K562 (cell line): Measurements from ENCODE around the gene COQ9. TPM values are rescaled to one million over a fixed set of nuclear protein-coding genes. Genes with fewer than 3 reads are reported as not detected.
A peak's percentile ranks its signal among the peaks of the same experiment; 100 is the strongest.

Experiments
- ATAC-seq: fragments of 200-7000 bp; cut with Tn5 transposase; 3 replicates; pipeline ENCODE4 v1.9.1; 2020; ENCODE audit warnings: moderate library complexity
- BruUV-seq: library from RNA; stranded (reverse); fragments of 400-500 nt; replicated peaks from 2 replicates; lab custom pipeline; 2021; lab: Mats Ljungman, UMichigan
- CTCF ChIA-PET: fragments of 300-600 bp; formaldehyde crosslinking; extraction: SDS; loops from one replicate; lab custom pipeline; 2021; ENCODE audit warnings: low intra/inter-chr PET ratio; lab: Yijun Ruan, JAX
- POLR2A ChIA-PET: fragments of 300-600, 350-650 bp; sonication (Branson Sonifier 250); formaldehyde crosslinking; extraction: SDS; loops from one replicate; lab custom pipeline; 2021; ENCODE audit warnings: antibody characterized with exemption, inconsistent platforms; lab: Yijun Ruan, JAX
- DNase-seq, 4 experiments: peaks; one replicate each; pipeline versions ENCODE4 v3.0.0 to v3.0.0-alpha.2; 2011 to 2018; ENCODE audit warnings: low spot score in 3 of 4, mixed read lengths in 3 of 4; ENCODE audit errors: extremely low read depth in 1 of 4
- FAIRE-seq: peaks from 2 replicates; lab custom pipeline; 2011; peaks lifted over from hg19 to GRCh38; lab: Jason Lieb, UNC
- H2AFZ ChIP-seq: 2 replicates; pipeline ENCODE4 v1.6.0; 2011; ENCODE audit warnings: low read depth, low read length, control low read depth, inconsistent platforms
- H3K27ac ChIP-seq: fragments of 200-600 bp; 3 replicates; pipeline ENCODE4 v1.8.0; 2011; ENCODE audit warnings: low read depth, mild to moderate bottlenecking, control low read depth, inconsistent platforms, low read length, moderate library complexity, mixed read lengths; ENCODE audit errors: extremely low read depth
- H3K27me3 ChIP-seq, 2 experiments: fragments of 300-600 bp in 1 of 2; 2 replicates in 1 of 2; 3 replicates in 1 of 2; pipeline versions ENCODE4 v1.6.0 to v1.8.0; 2011; ENCODE audit warnings: inconsistent platforms in 2 of 2, low read length in 2 of 2, mild to moderate bottlenecking in 1 of 2, mixed read lengths in 1 of 2, moderate library complexity in 1 of 2; ENCODE audit not compliant: control insufficient read depth in 2 of 2, insufficient read depth in 2 of 2
- H3K36me3 ChIP-seq: fragments of 300-600 bp; 3 replicates; pipeline ENCODE4 v1.8.0; 2011; ENCODE audit warnings: mild to moderate bottlenecking, low read length, inconsistent platforms; ENCODE audit not compliant: control insufficient read depth, insufficient read depth
- H3K4me1 ChIP-seq, 2 experiments: fragments of 200-600 bp in 1 of 2; replicated peaks in 1 of 2; 2 replicates in 1 of 2; 3 replicates in 1 of 2; pipeline versions ENCODE4 v1.5.1 to v1.8.0; 2011; ENCODE audit warnings: inconsistent platforms in 2 of 2, low read length in 2 of 2, mild to moderate bottlenecking in 1 of 2, mixed read lengths in 1 of 2, moderate library complexity in 1 of 2; ENCODE audit not compliant: control insufficient read depth in 2 of 2, insufficient read depth in 2 of 2
- H3K4me2 ChIP-seq: 2 replicates; pipeline ENCODE4 v1.6.1; 2011; ENCODE audit warnings: low read length, control low read depth, inconsistent platforms, mixed read lengths; ENCODE audit not compliant: insufficient read depth
- H3K4me3 ChIP-seq: fragments of 200-600 bp; sonication (generic), shearing (Covaris generic); 2 replicates; pipeline ENCODE4 v1.5.1; 2016; ENCODE audit warnings: control low read depth, inconsistent platforms
- H3K79me2 ChIP-seq: fragments of 200-600 bp; 3 replicates; pipeline ENCODE4 v1.8.0; 2011; ENCODE audit warnings: low read length, inconsistent platforms; ENCODE audit not compliant: control insufficient read depth, insufficient read depth
- H3K9ac ChIP-seq, 2 experiments: 2 replicates each; pipeline versions ENCODE4 v1.6.0 to v1.6.1; 2011; ENCODE audit warnings: low read depth in 2 of 2, low read length in 2 of 2, control low read depth in 1 of 2, inconsistent platforms in 1 of 2, mild to moderate bottlenecking in 1 of 2, mixed read lengths in 1 of 2; ENCODE audit not compliant: insufficient read depth in 1 of 2
- H3K9me1 ChIP-seq: one replicate; pipeline ENCODE4 v1.6.0; 2011; ENCODE audit warnings: inconsistent platforms, mild to moderate bottlenecking, low read length, moderate library complexity; ENCODE audit not compliant: control insufficient read depth, insufficient read depth
- H3K9me3 ChIP-seq: replicated peaks from 2 replicates; pipeline ENCODE4 v1.5.1; 2011; ENCODE audit warnings: low read depth, low read length, inconsistent platforms; ENCODE audit not compliant: control insufficient read depth, insufficient read depth
- H4K20me1 ChIP-seq: replicated peaks from 2 replicates; pipeline ENCODE4 v1.6.1; 2011; ENCODE audit warnings: low read length, inconsistent platforms, mixed read lengths; ENCODE audit not compliant: control insufficient read depth, insufficient read depth
- ATF2 ChIP-seq: sonication (generic); formaldehyde crosslinking; IDR thresholded peaks from 2 replicates; pipeline ENCODE4 v1.8.1; 2022; ENCODE audit warnings: missing genetic modification reagents
- NR4A1 ChIP-seq, 2 experiments: fragments of 250-450 bp in 1 of 2; fragments of 450-650 bp in 1 of 2; sonication (Bioruptor Pico) in 1 of 2; IDR thresholded peaks; 2 replicates each; pipeline versions ENCODE4 v1.4.0 to v1.6.1; 2016 to 2020; ENCODE audit warnings: mild to moderate bottlenecking in 2 of 2, missing compliant biosample characterization in 1 of 2, missing genetic modification characterization in 1 of 2, moderate library complexity in 1 of 2
- PHB ChIP-seq: fragments of 250-450 bp; sonication (Bioruptor Pico); IDR thresholded peaks from 2 replicates; pipeline ENCODE4 v1.5.0; 2021
- PURB ChIP-seq: sonication (generic); formaldehyde crosslinking; IDR thresholded peaks from 2 replicates; pipeline ENCODE4 v1.9.0; 2021; ENCODE audit warnings: low read depth, mild to moderate bottlenecking, missing genetic modification reagents
- ZBTB1 ChIP-seq: sonication (generic); formaldehyde crosslinking; IDR thresholded peaks from 2 replicates; pipeline ENCODE4 v1.8.1; 2023; ENCODE audit warnings: missing genetic modification reagents, low read depth, mild to moderate bottlenecking, borderline replicate concordance
- WGBS: fragments of 100-300 bp; shearing (Covaris generic); methylation state at CpG from one replicate; pipeline ENCODE4 v1.1.6; 2016; ENCODE audit warnings: low coverage, mixed read lengths; ENCODE audit not compliant: insufficient coverage; ENCODE audit errors: missing lambda C conversion rate; 5-methylcytosine and 5-hydroxymethylcytosine counted together
- in situ Hi-C: fragments of 300-500 bp; cut with MboI; formaldehyde crosslinking; loops from 4 replicates; pipeline ENCODE4 v1.15.0; 2018; ENCODE audit warnings: inconsistent platforms, mixed read lengths
- intact Hi-C: fragments of 100-400 bp; cut with micrococcal nuclease; formaldehyde crosslinking; loops from 2 replicates; pipeline ENCODE4 v1.14.2; 2022
- polyA plus RNA-seq, 8 experiments: library from polyadenylated mRNA; depleted of rRNA in 4 of 8; stranded (reverse) in 5 of 8; unstranded in 3 of 8; fragments of >200 nt; fragmentation: Nextera tagmentation in 2 of 8; fragmentation: Illumina TruSeq in 1 of 8; extraction: Ambion mirVana in 2 of 8; extraction: Trizol in 1 of 8; gene quantifications; 2 replicates each; pipeline versions ENCODE4 v1.2.1 to v1.2.3, GENCODE V29; 2011 to 2014; ENCODE audit warnings: inconsistent platforms in 1 of 8, missing spikeins in 1 of 8
- total RNA-seq, 7 experiments: library from RNA; depleted of rRNA in 6 of 7; stranded (reverse); fragments of >200 nt in 6 of 7; fragmentation: Illumina TruSeq in 2 of 7; extraction: Trizol in 2 of 7; gene quantifications; 2 replicates each; pipeline versions ENCODE4 v1.2.1 to v1.2.3, GENCODE V29; 2011 to 2021; ENCODE audit warnings: low replicate concordance in 1 of 7
- TF ChIP-seq, protein P1 (sequence below): fragments of 250-450 bp; sonication (Bioruptor Pico); IDR thresholded peaks from 2 replicates; pipeline ENCODE4 v1.8.0; 2021; ENCODE audit warnings: moderate library complexity, mild to moderate bottlenecking, inconsistent platforms

COQ9 gene
- total and polyA plus RNA-seq, 9 of the 15 experiments (the other 6 are each of a cell fraction or from before 2014, with no cell fraction given), result 35.0 to 139 (median 71.4) TPM

DNA sequence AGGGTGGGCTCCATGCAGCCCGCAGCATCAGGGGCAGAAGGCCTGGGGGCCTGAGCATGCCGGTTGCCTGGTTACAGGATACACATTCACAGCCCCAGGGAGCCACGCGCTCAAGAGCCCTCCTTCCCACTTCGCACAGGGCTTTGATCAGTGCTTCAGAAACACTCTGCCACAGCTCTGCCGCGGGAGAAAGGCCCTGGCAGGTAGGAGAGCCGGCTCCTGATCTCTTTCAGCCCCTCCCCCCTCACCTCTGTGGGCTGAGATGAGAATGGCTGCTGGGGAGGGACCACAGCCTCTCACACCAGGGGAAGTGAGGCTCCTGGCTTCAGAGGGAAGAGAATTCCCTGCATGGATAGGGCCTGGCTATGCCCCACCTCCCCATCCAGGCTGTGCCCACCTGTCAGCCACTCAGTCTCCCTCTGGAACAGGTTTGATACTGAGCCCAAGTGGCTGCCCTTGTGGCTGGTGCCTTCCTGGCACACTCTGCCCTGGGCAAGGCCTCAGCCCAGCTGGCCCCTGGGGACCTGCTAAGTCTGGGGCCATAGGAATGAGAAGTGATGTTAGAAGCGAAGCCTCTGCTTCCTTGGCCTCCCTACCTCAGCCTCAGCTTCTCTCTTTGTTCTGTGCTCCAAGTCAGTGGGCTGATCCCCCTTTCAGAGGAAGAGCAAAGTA lies 30.4 kb downstream of the COQ9 start:
- BruUV-seq, result no TSS peak
- peak overlapping the region in 1 of 2 experiments; percentile 65; a peak in 2 of 4 replicates for H3K9ac ChIP-seq
- FAIRE-seq (no peak), ATAC-seq (no peak)
- 64% methylated on average over 8 of the region's 9 CpGs for WGBS
- no peaks in the 10 kb centered on the region for H3K27me3 ChIP-seq
- H4K20me1 ChIP-seq, result no peaks in the 10 kb centered on the region
- no peaks in the 10 kb centered on the region for H3K9me1 ChIP-seq
- no peaks in the 10 kb centered on the region for H3K9me3 ChIP-seq
- POLR2A ChIA-PET, result interaction anchor here (1.0 kb wide), 1 partner anchor 8 kb away, joined by 3 read pairs; no protein-coding TSS in a partner anchor
- no peak overlapping the region for H3K4me3 ChIP-seq
- no peak overlapping the region for H3K4me2 ChIP-seq
- H3K36me3 ChIP-seq, result peaks cover 14% of the 10 kb centered on the region; the same call in 1 of the 3 replicates
- TF ChIP-seq PURB (no peak), PHB (CRISPR knock-in tag) (no peak)
- TF ChIP-seq, all 486 proteins: peak for 0
- H2AFZ ChIP-seq, result no peak overlapping the region
- intact Hi-C loops (no loop called here), in situ Hi-C loops (loop anchor here (5.0 kb wide), 1 partner anchor 40 kb away; no protein-coding TSS in a partner anchor)
- H3K27ac ChIP-seq, result no peak overlapping the region
- H3K4me1 ChIP-seq, result peaks cover 21 to 48% of the 10 kb centered on the region in 2 experiments
- H3K79me2 ChIP-seq, result no peaks in the 10 kb centered on the region
- CTCF ChIA-PET, result no interaction called here
- no peak for DNase-seq

GRCh38 chr16:57478396-57479204 lies 31.3 kb downstream of the COQ9 start:
- no peaks in the 10 kb centered on the region for H3K9me1 ChIP-seq
- peaks cover 21 to 51% of the 10 kb centered on the region in 2 experiments for H3K4me1 ChIP-seq
- ChIA-PET CTCF (no interaction called here), POLR2A (no interaction called here)
- no peaks in the 10 kb centered on the region for H3K79me2 ChIP-seq
- H3K27ac ChIP-seq, result no peak overlapping the region
- no peak overlapping the region for H3K4me3 ChIP-seq
- no peaks in the 10 kb centered on the region for H4K20me1 ChIP-seq
- BruUV-seq, result no TSS peak
- H3K4me2 ChIP-seq, result no peak overlapping the region
- no peak for ATAC-seq
- FAIRE-seq, result no peak
- no peaks in the 10 kb centered on the region for H3K27me3 ChIP-seq
- H2AFZ ChIP-seq, result no peak overlapping the region
- in situ Hi-C loops (loop anchor here (5.0 kb wide), 1 partner anchor 39 kb away; no protein-coding TSS in a partner anchor), intact Hi-C loops (no loop called here)
- DNase-seq, result no peak
- no peaks in the 10 kb centered on the region for H3K9me3 ChIP-seq
- 71% methylated on average over 10 of the region's 15 CpGs for WGBS
- H3K36me3 ChIP-seq, result 0 out of 3 replicates have a peak, but pooled peaks cover 7% of the 10 kb centered on the region
- H3K9ac ChIP-seq, result peak overlapping the region in 1 of 2 experiments; percentile 17; a peak in 1 of 4 replicates
- no peak for TF ChIP-seq ZBTB1 (CRISPR knock-in tag)
- TF ChIP-seq NR4A1 (CRISPR knock-in tag; IDR thresholded peaks at IDR 0.05), result no peak
- TF ChIP-seq NR4A1 (tag; IDR thresholded peaks at IDR 0.05), result no peak
- TF ChIP-seq, protein P1, sequence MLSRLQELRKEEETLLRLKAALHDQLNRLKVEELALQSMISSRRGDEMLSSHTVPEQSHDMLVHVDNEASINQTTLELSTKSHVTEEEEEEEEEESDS (CRISPR knock-in tag), result no peak
- TF ChIP-seq ATF2, result no peak
